HepG2 (cell line): ENCODE data around the gene ENTPD7. TPM values are rescaled to one million over a fixed set of nuclear protein-coding genes. Genes with fewer than 3 reads are reported as not detected.
A peak's percentile ranks its signal among the peaks of the same experiment; 100 is the strongest.

Experiments
- ATRX ChIP-seq: sonication (generic); formaldehyde crosslinking; IDR thresholded peaks from 2 replicates; pipeline ENCODE4 v1.4.0; 2020; ENCODE audit warnings: missing genetic modification reagents, borderline replicate concordance
- CEBPZ ChIP-seq: IDR thresholded peaks from 2 replicates; pipeline ENCODE4 v1.6.1; 2012; ENCODE audit warnings: low read length, improper control_type of control experiment
- FOXK1 ChIP-seq: sonication (generic); formaldehyde crosslinking; IDR thresholded peaks from 2 replicates; pipeline ENCODE4 v1.4.0; 2020; ENCODE audit warnings: low read depth, missing genetic modification reagents, borderline replicate concordance
- GMEB1 ChIP-seq: sonication (generic); formaldehyde crosslinking; IDR thresholded peaks from 2 replicates; pipeline ENCODE4 v1.5.1; 2020; ENCODE audit warnings: missing genetic modification reagents, mild to moderate bottlenecking, borderline replicate concordance
- KMT2B ChIP-seq: IDR thresholded peaks from 2 replicates; pipeline ENCODE4 v1.6.1; 2016; ENCODE audit warnings: missing genetic modification reagents, missing compliant biosample characterization
- MTF2 ChIP-seq: sonication (generic); formaldehyde crosslinking; IDR thresholded peaks from 2 replicates; pipeline ENCODE4 v1.5.0; 2020; ENCODE audit warnings: missing genetic modification reagents, borderline replicate concordance
- NFKBIZ ChIP-seq: IDR thresholded peaks from 2 replicates; pipeline ENCODE4 v1.6.1; 2018; ENCODE audit warnings: missing genetic modification reagents, missing compliant biosample characterization
- PLSCR1 ChIP-seq: sonication (generic); formaldehyde crosslinking; IDR thresholded peaks from 2 replicates; pipeline ENCODE4 v1.5.0; 2020; ENCODE audit warnings: missing genetic modification reagents, mild to moderate bottlenecking, borderline replicate concordance
- TSC22D2 ChIP-seq: sonication (generic); formaldehyde crosslinking; IDR thresholded peaks from 2 replicates; pipeline ENCODE4 v1.5.1; 2020; ENCODE audit warnings: missing genetic modification reagents, mild to moderate bottlenecking, borderline replicate concordance
- U2AF1 ChIP-seq: fragments of 200-400 bp; formaldehyde crosslinking; optimal IDR thresholded peaks from 2 replicates; pipeline ENCODE3; 2017; ENCODE audit warnings: mild to moderate bottlenecking, low read depth, low read length
- XBP1 ChIP-seq: sonication (generic); formaldehyde crosslinking; IDR thresholded peaks from 2 replicates; pipeline ENCODE4 v1.5.0; 2020; ENCODE audit warnings: missing genetic modification reagents
- ZBTB34 ChIP-seq: sonication (generic); formaldehyde crosslinking; IDR thresholded peaks from 2 replicates; pipeline ENCODE4 v1.8.0; 2022; ENCODE audit warnings: mild to moderate bottlenecking, missing genetic modification reagents
- ZFP41 ChIP-seq: sonication (generic); formaldehyde crosslinking; IDR thresholded peaks from 2 replicates; pipeline ENCODE4 v1.4.0; 2020; ENCODE audit warnings: mild to moderate bottlenecking, missing genetic modification reagents, borderline replicate concordance
- ZFY ChIP-seq: sonication (generic); formaldehyde crosslinking; IDR thresholded peaks from 2 replicates; pipeline ENCODE4 v1.4.0; 2020; ENCODE audit warnings: missing genetic modification reagents
- ZMYM3 ChIP-seq: sonication (generic); formaldehyde crosslinking; IDR thresholded peaks from 2 replicates; pipeline ENCODE4 v1.5.1; 2020; ENCODE audit warnings: mild to moderate bottlenecking, missing genetic modification reagents
- ZNF580 ChIP-seq: IDR thresholded peaks from 2 replicates; pipeline ENCODE4 v1.6.1; 2016; ENCODE audit warnings: low read depth, borderline replicate concordance
- ZNF598 ChIP-seq: sonication (generic); formaldehyde crosslinking; IDR thresholded peaks from 2 replicates; pipeline ENCODE4 v1.5.1; 2020; ENCODE audit warnings: mild to moderate bottlenecking, missing genetic modification reagents, borderline replicate concordance
- ZNF720 ChIP-seq: sonication (generic); formaldehyde crosslinking; IDR thresholded peaks from 2 replicates; pipeline ENCODE4 v1.4.0; 2020; ENCODE audit warnings: missing genetic modification reagents
- ZNF780A ChIP-seq: sonication (generic); formaldehyde crosslinking; IDR thresholded peaks from 2 replicates; pipeline ENCODE4 v1.8.0; 2022; ENCODE audit warnings: mild to moderate bottlenecking, missing genetic modification reagents, moderate library complexity
- ZSCAN20 ChIP-seq: sonication (generic); formaldehyde crosslinking; IDR thresholded peaks from 2 replicates; pipeline ENCODE4 v1.4.0; 2020; ENCODE audit warnings: missing genetic modification reagents, mild to moderate bottlenecking, borderline replicate concordance
- polyA plus RNA-seq, 8 experiments: library from polyadenylated mRNA; depleted of rRNA in 3 of 8; stranded (reverse) in 7 of 8; unstranded in 1 of 8; fragments of >200 nt; fragmentation: Illumina TruSeq in 4 of 8; extraction: Trizol in 4 of 8; gene quantifications; 2 replicates each; pipeline versions ENCODE4 v1.2.1 to v1.2.3, GENCODE V29; 2011 to 2016; ENCODE audit warnings: low read depth in 4 of 8, missing spikeins in 1 of 8, mixed read lengths in 1 of 8; ENCODE audit not compliant: insufficient read depth in 1 of 8
- total RNA-seq, 5 experiments: library from RNA; depleted of rRNA; stranded (reverse); fragments of >200 nt; fragmentation: Illumina TruSeq; extraction: Trizol; gene quantifications; 2 replicates each; pipeline ENCODE4 v1.2.3, GENCODE V29; 2016; ENCODE audit warnings: low read depth in 1 of 5

ENTPD7 gene
- total and polyA plus RNA-seq, 2 of the 13 experiments (the other 11 are each of a cell fraction or from before 2014, with no cell fraction given), result 7.6 to 36.5 TPM

GRCh38 chr10:99620711-99621453 is 38.4 kb upstream of the ENTPD7 start (continued):
- TF ChIP-seq CEBPZ (no peak), ATRX (no peak), ZBTB34 (0 out of 2 replicates have a peak, but pooled peaks have one; percentile 47), FOXK1 (CRISPR knock-in tag) (peak; percentile 21; the same call in 1 of the 2 replicates), MTF2 (CRISPR knock-in tag) (peak; percentile 77; the same call in 1 of the 2 replicates), NFKBIZ (peak; percentile 67), ZSCAN20 (CRISPR knock-in tag) (0 out of 2 replicates have a peak, but pooled peaks have one; percentile 43), ZFP41 (0 out of 2 replicates have a peak, but pooled peaks have one; percentile 41), ZNF598 (peak; percentile 90), GMEB1 (peak; percentile 93), PLSCR1 (CRISPR knock-in tag) (0 out of 2 replicates have a peak, but pooled peaks have one; percentile 58), ZMYM3 (CRISPR knock-in tag) (peak; percentile 77), ZFY (CRISPR knock-in tag) (peak; percentile 90), ZNF720 (CRISPR knock-in tag) (no peak), ZNF580 (CRISPR knock-in tag) (no peak; the same call in 1 of the 2 replicates), KMT2B (CRISPR knock-in tag) (peak; percentile 68), TSC22D2 (no peak; the same call in 1 of the 2 replicates), ZNF780A (CRISPR knock-in tag) (peak; percentile 82), U2AF1 (no peak), XBP1 (CRISPR knock-in tag) (no peak)
